HG02840 (cell line): Measurements from ENCODE around the gene MTARC1.

Experiments used
- ATAC-seq: cut with Tn5 transposase; IDR thresholded peaks from one replicate; pipeline ENCODE4 v1.9.1; 2021; ENCODE audit warnings: mild to moderate bottlenecking, moderate library complexity, moderate number of reproducible peaks; ENCODE audit not compliant: unreplicated experiment, low FRiP score

Gene MTARC1

GRCh38 chr1:220786337-220787068 is at the start of gene MTARC1:
MTARC1 (plus strand) TSS chr1:220786913; CDS start chr1:220786945, 32 bp downstream.
- ATAC-seq: no peak

GRCh38 chr1:220741349-220741748 is 45.4 kb upstream of the MTARC1 start:
- ATAC-seq: no peak

GRCh38 chr1:220741825-220742224 is 44.9 kb upstream of the MTARC1 start:
- no peak for ATAC-seq

GRCh38 chr1:220742520-220742919 is 44.2 kb upstream of the MTARC1 start:
- no peak for ATAC-seq

- ATAC-seq: no peak
These were observed 39.9 kb upstream of the MTARC1 start for GRCh38 chr1:220746851-220747250.

GRCh38 chr1:220747437-220748088 is 39.1 kb upstream of the MTARC1 start:
- no peak for ATAC-seq

- ATAC-seq: no peak
These were observed 38.4 kb upstream of the MTARC1 start, which contains the start of gene MTARC2 for GRCh38 chr1:220748089-220748934. MTARC2 (plus strand) TSS chr1:220748322; CDS start chr1:220748532, 210 bp downstream.

GRCh38 chr1:220748936-220749335 is 37.8 kb upstream of the MTARC1 start:
- ATAC-seq: no peak

GRCh38 chr1:220750131-220750515 is 36.6 kb upstream of the MTARC1 start:
- no peak for ATAC-seq

GRCh38 chr1:220751111-220751510 is 35.6 kb upstream of the MTARC1 start:
- ATAC-seq: no peak

GRCh38 chr1:220754212-220754917 is 32.3 kb upstream of the MTARC1 start:
- ATAC-seq: no peak

GRCh38 chr1:220754918-220755295 is 31.8 kb upstream of the MTARC1 start:
- no peak for ATAC-seq

GRCh38 chr1:220755309-220755708 is 31.4 kb upstream of the MTARC1 start:
- ATAC-seq: no peak

- ATAC-seq: no peak
These were observed 29.3 kb upstream of the MTARC1 start for GRCh38 chr1:220757441-220757840.

- no peak for ATAC-seq
These were observed 27.6 kb upstream of the MTARC1 start for GRCh38 chr1:220759147-220759546.

- no peak for ATAC-seq
These were observed 24.9 kb upstream of the MTARC1 start for GRCh38 chr1:220761688-220762427.

- no peak for ATAC-seq
These were observed 22.0 kb upstream of the MTARC1 start for GRCh38 chr1:220764757-220765156.

- no peak for ATAC-seq
These were observed 19.2 kb upstream of the MTARC1 start for GRCh38 chr1:220767312-220768125.

- ATAC-seq: no peak
These were observed 18.5 kb upstream of the MTARC1 start for GRCh38 chr1:220768126-220768601.
